ENCODE data around the gene GLG1. TPM values are rescaled to one million over a fixed set of nuclear protein-coding genes. Genes with fewer than 3 reads are reported as not detected.

GLG1 gene
- total RNA-seq, 6 donors from 2014 or later, result 88.3 to 149 (median 110) TPM

DNA sequence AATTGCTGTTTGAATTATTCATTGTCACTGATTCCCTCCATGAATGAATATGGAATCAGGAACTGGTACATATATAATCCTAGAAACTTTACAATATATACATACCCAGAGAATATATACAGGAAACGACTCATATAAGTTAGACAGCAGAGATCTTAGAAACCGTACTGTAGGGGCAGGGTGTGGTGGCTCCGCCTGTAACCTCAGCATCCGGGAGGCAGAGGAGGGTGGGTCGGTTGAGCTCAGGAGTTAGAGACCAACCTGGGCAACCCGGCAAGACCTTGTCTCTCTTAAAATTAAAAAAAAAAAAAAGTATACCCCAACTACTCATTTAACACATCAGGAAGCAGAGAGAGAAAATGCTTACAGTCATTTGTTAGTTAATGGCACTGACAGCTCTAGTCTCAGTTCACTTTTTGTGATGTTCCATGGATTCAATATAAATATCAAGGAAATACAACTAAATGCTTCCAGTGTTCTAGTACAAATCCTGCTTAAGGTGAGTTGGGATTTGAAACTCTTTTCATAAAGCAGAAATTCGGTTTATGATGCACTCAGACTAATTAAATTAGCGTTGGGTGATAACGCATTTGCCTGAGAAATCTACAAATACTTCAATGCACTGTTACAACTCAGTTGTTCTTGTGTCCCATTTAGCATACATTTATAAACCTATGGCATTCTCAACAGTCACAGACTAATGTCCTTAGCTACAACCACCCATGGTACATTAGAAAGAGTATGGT is 5.6 kb downstream of the GLG1 start:
- no peaks in the 10 kb centered on the region for H3K9me3 ChIP-seq
- H3K27me3 ChIP-seq, result no peaks in the 10 kb centered on the region
- H3K36me3 ChIP-seq, result peaks cover 0 to 5% (median 0%) of the 10 kb centered on the region in 4 donors
- no peak overlapping the region for H3K27ac ChIP-seq
- no peak for ATAC-seq (ENCODE audit: low FRiP score in 2 of 2)
- no peak overlapping the region for H3K4me3 ChIP-seq
- DNase-seq, result no peak
- no peak for TF ChIP-seq POLR2A (IDR thresholded peaks at IDR 0.05)
- TF ChIP-seq POLR2AphosphoS5 (IDR thresholded peaks at IDR 0.05), result no peak
- TF ChIP-seq, protein P1, sequence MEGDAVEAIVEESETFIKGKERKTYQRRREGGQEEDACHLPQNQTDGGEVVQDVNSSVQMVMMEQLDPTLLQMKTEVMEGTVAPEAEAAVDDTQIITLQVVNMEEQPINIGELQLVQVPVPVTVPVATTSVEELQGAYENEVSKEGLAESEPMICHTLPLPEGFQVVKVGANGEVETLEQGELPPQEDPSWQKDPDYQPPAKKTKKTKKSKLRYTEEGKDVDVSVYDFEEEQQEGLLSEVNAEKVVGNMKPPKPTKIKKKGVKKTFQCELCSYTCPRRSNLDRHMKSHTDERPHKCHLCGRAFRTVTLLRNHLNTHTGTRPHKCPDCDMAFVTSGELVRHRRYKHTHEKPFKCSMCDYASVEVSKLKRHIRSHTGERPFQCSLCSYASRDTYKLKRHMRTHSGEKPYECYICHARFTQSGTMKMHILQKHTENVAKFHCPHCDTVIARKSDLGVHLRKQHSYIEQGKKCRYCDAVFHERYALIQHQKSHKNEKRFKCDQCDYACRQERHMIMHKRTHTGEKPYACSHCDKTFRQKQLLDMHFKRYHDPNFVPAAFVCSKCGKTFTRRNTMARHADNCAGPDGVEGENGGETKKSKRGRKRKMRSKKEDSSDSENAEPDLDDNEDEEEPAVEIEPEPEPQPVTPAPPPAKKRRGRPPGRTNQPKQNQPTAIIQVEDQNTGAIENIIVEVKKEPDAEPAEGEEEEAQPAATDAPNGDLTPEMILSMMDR (IDR thresholded peaks at IDR 0.05), result no peak
- no peak for TF ChIP-seq EP300 (IDR thresholded peaks at IDR 0.05)
- WGBS, 2 donors, result 47 to 54% methylated on average over 9 of the region's 9 CpGs
- H3K4me1 ChIP-seq, result peaks cover 15 to 49% (median 32%) of the 10 kb centered on the region in 4 donors

DNA sequence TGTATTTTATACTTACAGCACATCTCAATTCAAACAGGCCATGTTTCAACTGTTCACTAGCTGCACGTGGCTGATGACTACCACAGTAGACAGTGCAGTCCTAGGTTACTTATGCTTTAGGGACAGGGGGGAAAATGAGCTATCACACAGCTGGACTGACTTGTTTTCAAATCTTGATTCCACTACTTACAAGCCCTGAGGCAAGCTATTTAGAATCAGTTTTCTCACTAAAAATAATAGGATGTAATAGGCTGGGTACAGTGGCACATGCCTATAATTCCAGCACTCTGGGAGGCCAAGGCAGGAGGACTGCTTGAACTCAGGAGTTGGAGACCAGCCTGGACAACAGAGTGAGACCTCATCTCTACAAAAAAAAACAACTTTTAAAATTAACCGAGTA is 10.3 kb downstream of the GLG1 start:
- peaks cover 0 to 5% (median 0%) of the 10 kb centered on the region in 4 donors for H3K36me3 ChIP-seq
- no peak overlapping the region for H3K4me3 ChIP-seq
- 97 to 100% methylated on average over 2 of the region's 2 CpGs for WGBS, 2 donors
- no peaks in the 10 kb centered on the region for H3K9me3 ChIP-seq
- no peaks in the 10 kb centered on the region for H3K27me3 ChIP-seq
- no peak for TF ChIP-seq EP300 (IDR thresholded peaks at IDR 0.05)
- TF ChIP-seq, protein P1 (IDR thresholded peaks at IDR 0.05), result no peak
- no peak for TF ChIP-seq POLR2AphosphoS5 (IDR thresholded peaks at IDR 0.05)
- TF ChIP-seq POLR2A (IDR thresholded peaks at IDR 0.05), result no peak
- no peak for ATAC-seq (ENCODE audit: low FRiP score in 2 of 2)
- DNase-seq, result no peak
- H3K27ac ChIP-seq, result no peak overlapping the region
- peaks cover 0 to 16% (median 8%) of the 10 kb centered on the region in 4 donors for H3K4me1 ChIP-seq

DNA sequence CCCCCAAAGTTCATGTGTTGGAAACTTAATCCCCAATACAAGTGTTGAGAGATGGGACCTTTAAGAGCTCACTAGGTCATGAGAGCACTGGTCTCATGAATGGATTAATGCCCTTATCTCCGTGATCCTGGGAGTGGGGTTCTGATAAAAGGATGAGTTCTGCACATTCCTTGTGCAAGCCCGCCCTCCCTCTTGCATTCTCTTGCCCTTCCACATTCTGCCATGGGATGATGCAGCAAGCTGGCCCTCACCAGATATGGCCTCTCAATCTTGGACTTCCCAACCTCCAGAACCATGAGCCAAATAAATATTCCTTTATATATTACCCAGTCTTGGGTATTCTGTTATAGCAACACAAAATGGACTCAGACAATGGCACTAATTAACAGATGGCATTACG is 14.1 kb downstream of the GLG1 start:
- Histone ChIP-seq H3K27me3 (no peaks in the 10 kb centered on the region), H3K27ac (no peak overlapping the region), H3K4me1 (peaks cover 0 to 6% (median 1%) of the 10 kb centered on the region in 4 donors), H3K9me3 (no peaks in the 10 kb centered on the region), H3K36me3 (peaks cover 0 to 5% (median 0%) of the 10 kb centered on the region in 4 donors), H3K4me3 (no peak overlapping the region)
- WGBS, 2 donors, result 94% methylated on average over 3 of the region's 3 CpGs
- no peak for DNase-seq
- TF ChIP-seq POLR2AphosphoS5 (IDR thresholded peaks at IDR 0.05) (no peak), POLR2A (IDR thresholded peaks at IDR 0.05) (no peak), EP300 (IDR thresholded peaks at IDR 0.05) (no peak)
- TF ChIP-seq, protein P1 (IDR thresholded peaks at IDR 0.05), result no peak
- no peak for ATAC-seq (ENCODE audit: low FRiP score in 2 of 2)

DNA sequence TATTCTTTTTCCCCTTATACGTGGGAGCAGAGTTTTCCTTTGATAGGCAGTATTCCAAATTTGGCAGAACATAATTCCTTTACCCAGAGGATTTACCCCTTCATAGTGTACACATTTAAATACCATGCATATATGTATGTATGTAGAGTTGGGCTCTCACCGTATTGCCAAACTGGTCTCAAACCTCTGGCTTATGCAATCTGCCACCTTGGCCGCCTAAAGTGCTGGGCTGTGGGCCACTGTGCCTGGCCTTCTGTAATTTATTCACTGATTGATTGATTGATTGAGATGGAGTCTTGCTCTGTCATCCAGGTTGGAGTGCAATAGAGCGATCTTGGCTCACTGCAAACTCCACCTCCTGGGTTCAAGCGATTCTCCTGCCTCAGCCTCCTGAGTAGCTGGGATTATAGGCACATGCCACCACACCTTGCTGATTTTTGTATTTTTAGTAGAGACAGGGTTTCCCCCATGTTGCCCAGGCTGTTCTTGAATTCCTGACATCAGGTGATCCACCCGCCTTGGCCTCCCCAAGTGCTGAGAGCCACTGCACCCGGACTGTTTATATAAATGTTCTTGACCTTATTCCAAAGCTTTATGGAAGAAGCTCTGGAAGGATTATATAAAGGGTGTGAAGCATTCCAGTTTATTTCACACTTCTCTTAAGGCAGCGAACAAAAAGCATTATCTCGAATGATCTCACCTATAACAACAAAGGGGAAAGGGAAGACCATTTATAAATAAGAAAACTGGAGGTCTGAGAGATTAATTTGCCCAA is 14.9 kb downstream of the GLG1 start:
- H3K27me3 ChIP-seq, result no peaks in the 10 kb centered on the region
- ATAC-seq (ENCODE audit: low FRiP score in 2 of 2) (no peak), DNase-seq (no peak)
- peaks cover 0 to 5% (median 0%) of the 10 kb centered on the region in 4 donors for H3K36me3 ChIP-seq
- H3K4me1 ChIP-seq, result peaks cover 0 to 6% (median 1%) of the 10 kb centered on the region in 4 donors
- TF ChIP-seq POLR2A (IDR thresholded peaks at IDR 0.05) (no peak), POLR2AphosphoS5 (IDR thresholded peaks at IDR 0.05) (no peak), EP300 (IDR thresholded peaks at IDR 0.05) (no peak)
- TF ChIP-seq, protein P1 (IDR thresholded peaks at IDR 0.05), result no peak
- H3K9me3 ChIP-seq, result no peaks in the 10 kb centered on the region
- H3K4me3 ChIP-seq, result no peak overlapping the region
- H3K27ac ChIP-seq, result no peak overlapping the region
- 75 to 79% methylated on average over 8 of the region's 9 CpGs for WGBS, 2 donors
